Neural progenitor cell (in vitro differentiated cells): Measurements from ENCODE around the gene FADS1. TPM values are rescaled to one million over a fixed set of nuclear protein-coding genes. Genes with fewer than 3 reads are reported as not detected.

Experiments used
- DNase-seq: peaks from one replicate; pipeline ENCODE4 v3.0.0-alpha.2; 2016; ENCODE audit warnings: low spot score
- H2AFZ ChIP-seq: fragments of 200-600 bp; sonication (generic); replicated peaks from 2 replicates; pipeline ENCODE4 v1.6.1; 2016; ENCODE audit warnings: antibody characterized with exemption
- H3F3A ChIP-seq: fragments of 200-600 bp; sonication (generic); 2 replicates; pipeline ENCODE4 v1.6.1; 2016; ENCODE audit warnings: antibody characterized with exemption, low read depth
- H3K27ac ChIP-seq: fragments of 200-600 bp; sonication (generic); 2 replicates; pipeline ENCODE4 v1.5.1; 2016; ENCODE audit warnings: mild to moderate bottlenecking
- H3K27me3 ChIP-seq: fragments of 200-600 bp; sonication (generic); 2 replicates; pipeline ENCODE4 v1.6.1; 2016; ENCODE audit warnings: mild to moderate bottlenecking, moderate library complexity
- H3K36me3 ChIP-seq: fragments of 200-600 bp; sonication (generic); 2 replicates; pipeline ENCODE4 v1.5.1; 2016
- H3K4me1 ChIP-seq: fragments of 200-600 bp; sonication (generic); 2 replicates; pipeline ENCODE4 v1.6.1; 2016; ENCODE audit warnings: mixed run types
- H3K4me2 ChIP-seq: fragments of 200-600 bp; sonication (generic); 2 replicates; pipeline ENCODE4 v1.6.1; 2016
- H3K4me3 ChIP-seq: fragments of 200-600 bp; sonication (generic); 2 replicates; pipeline ENCODE4 v1.5.1; 2016
- H3K79me2 ChIP-seq: fragments of 200-600 bp; sonication (generic); 2 replicates; pipeline ENCODE4 v1.6.1; 2016; ENCODE audit warnings: low read depth
- H3K9ac ChIP-seq: fragments of 200-600 bp; sonication (generic); 2 replicates; pipeline ENCODE4 v1.6.1; 2016
- H3K9me3 ChIP-seq: fragments of 200-600 bp; sonication (generic); 2 replicates; pipeline ENCODE4 v1.5.1; 2016; ENCODE audit warnings: low read depth
- H4K20me1 ChIP-seq: fragments of 200-600 bp; sonication (generic); 2 replicates; pipeline ENCODE4 v1.6.1; 2016; ENCODE audit warnings: low read depth
- H3K27ac Mint-ChIP-seq: 3 replicates; pipeline ENCODE4 v1.8.0; 2021; ENCODE audit warnings: mixed read lengths
- H3K27me3 Mint-ChIP-seq: 2 replicates; pipeline ENCODE4 v1.8.0; 2022; ENCODE audit warnings: low read depth, mild to moderate bottlenecking, inconsistent platforms, moderate library complexity, mixed read lengths; ENCODE audit not compliant: insufficient read depth
- H3K36me3 Mint-ChIP-seq: 3 replicates; pipeline ENCODE4 v1.8.0; 2021; ENCODE audit warnings: mixed read lengths
- H3K4me1 Mint-ChIP-seq: 3 replicates; pipeline ENCODE4 v1.8.0; 2021; ENCODE audit warnings: mixed read lengths
- H3K4me3 Mint-ChIP-seq: 3 replicates; pipeline ENCODE4 v1.8.0; 2021; ENCODE audit warnings: mild to moderate bottlenecking, moderate library complexity, mixed read lengths
- H3K9me3 Mint-ChIP-seq: 3 replicates; pipeline ENCODE4 v1.8.0; 2020; ENCODE audit warnings: mixed read lengths
- CTCF ChIP-seq: fragments of 200-600 bp; sonication (generic); IDR thresholded peaks from 2 replicates; pipeline ENCODE4 v1.5.1; 2017; ENCODE audit warnings: antibody characterized with exemption, mild to moderate bottlenecking
- EZH2 ChIP-seq: fragments of 200-600 bp; sonication (generic); IDR thresholded peaks from 2 replicates; pipeline ENCODE4 v1.6.1; 2017; ENCODE audit warnings: antibody characterized with exemption, mild to moderate bottlenecking, moderate library complexity
- EZH2phosphoT487 ChIP-seq: fragments of 200-600 bp; sonication (generic); IDR thresholded peaks from 2 replicates; pipeline ENCODE4 v1.6.1; 2017; ENCODE audit warnings: antibody characterized with exemption
- total RNA-seq: library from RNA; depleted of rRNA; stranded (reverse); fragments of >200 nt; gene quantifications from 2 replicates; pipeline ENCODE4 v1.2.3, GENCODE V29; 2015; ENCODE audit warnings: low replicate concordance

Gene FADS1
- total RNA-seq, 1 donor from 2014 or later: 163 TPM

- no peaks in the 10 kb centered on the region for H3K9me3 Mint-ChIP-seq
- H3K79me2 ChIP-seq: peaks cover 25% of the 10 kb centered on the region
- no peak overlapping the region for H3K4me2 ChIP-seq
- peaks cover 6% of the 10 kb centered on the region for H4K20me1 ChIP-seq
- no peak for DNase-seq
- H3K4me3 Mint-ChIP-seq: no peak overlapping the region
- H3K4me3 ChIP-seq: no peak overlapping the region
- peaks cover 2% of the 10 kb centered on the region for H3K4me1 Mint-ChIP-seq
- no peak overlapping the region for H3K27ac ChIP-seq
- no peaks in the 10 kb centered on the region for H3K27me3 ChIP-seq
- H3K27me3 Mint-ChIP-seq: peaks cover 10% of the 10 kb centered on the region
- TF ChIP-seq CTCF: no peak
- TF ChIP-seq EZH2phosphoT487: no peak
- no peak for TF ChIP-seq EZH2
- no peaks in the 10 kb centered on the region for H3K36me3 ChIP-seq
- no peaks in the 10 kb centered on the region for H3K9me3 ChIP-seq
- peaks cover 47% of the 10 kb centered on the region for H3F3A ChIP-seq
- no peak overlapping the region for H3K27ac Mint-ChIP-seq
- no peak overlapping the region for H3K9ac ChIP-seq
- H3K36me3 Mint-ChIP-seq: peaks cover 60% of the 10 kb centered on the region
- H2AFZ ChIP-seq: no peak overlapping the region
- H3K4me1 ChIP-seq: no peaks in the 10 kb centered on the region
Observed at GRCh38 chr11:61802605-61803004, 14.2 kb downstream of the FADS1 start.

DNA sequence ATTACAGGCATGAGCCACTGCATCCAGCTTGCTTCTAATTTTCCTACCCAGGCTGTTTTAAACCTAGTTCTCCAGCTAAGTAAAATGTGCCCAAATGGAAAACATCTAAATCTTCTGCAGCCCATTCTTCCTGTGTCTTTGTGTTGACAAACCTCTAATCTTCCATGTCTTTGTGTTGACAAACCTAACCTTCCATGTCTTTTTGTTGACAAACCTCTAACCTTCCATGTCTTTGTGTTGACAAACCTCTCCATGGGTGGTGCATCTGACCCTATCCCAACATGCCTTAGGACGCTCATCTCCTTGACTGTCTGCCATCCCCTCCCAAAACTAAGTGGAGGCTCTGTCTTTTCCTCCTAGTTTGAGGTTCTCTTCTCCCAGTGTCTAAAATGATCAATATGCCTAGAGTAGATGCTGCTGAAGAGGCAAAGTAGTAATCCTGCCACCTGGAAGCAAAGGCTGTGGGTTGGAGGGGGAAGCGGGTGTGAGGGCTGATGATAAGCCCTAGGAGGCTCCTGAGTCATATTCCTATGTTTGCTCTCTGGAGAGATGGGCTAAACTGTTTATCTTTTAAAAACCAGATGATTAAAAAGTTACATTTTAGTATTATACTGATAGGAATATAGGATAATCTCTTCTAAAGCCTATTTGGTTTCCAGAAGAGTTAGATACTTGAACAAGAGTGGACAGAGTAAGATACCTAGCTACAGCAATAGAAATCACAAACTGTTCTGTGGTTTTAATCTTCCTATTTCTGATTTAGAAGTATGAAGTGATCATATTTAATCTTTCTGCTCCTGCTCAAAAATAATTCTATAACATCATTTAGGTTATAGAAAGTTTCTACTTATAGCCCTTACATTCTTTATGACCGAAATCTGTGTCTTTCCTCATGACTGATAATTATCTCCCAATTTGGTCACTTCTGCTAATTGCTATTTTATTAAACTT is 16.2 kb downstream of the FADS1 start:
- Mint-ChIP-seq H3K4me1 (peaks cover 9% of the 10 kb centered on the region), H3K9me3 (no peaks in the 10 kb centered on the region), H3K27ac (no peak overlapping the region), H3K4me3 (no peak overlapping the region), H3K27me3 (peaks cover 10% of the 10 kb centered on the region), H3K36me3 (peaks cover 52% of the 10 kb centered on the region)
- no peak overlapping the region for H3K4me2 ChIP-seq
- no peak overlapping the region for H3K9ac ChIP-seq
- H3K4me3 ChIP-seq: no peak overlapping the region
- H3K27ac ChIP-seq: peak overlapping the region; percentile 3
- TF ChIP-seq EZH2phosphoT487 (no peak), CTCF (no peak)
- H3K79me2 ChIP-seq: peaks cover 44% of the 10 kb centered on the region
- H2AFZ ChIP-seq: no peak overlapping the region
- no peaks in the 10 kb centered on the region for H3K4me1 ChIP-seq
- peaks cover 12% of the 10 kb centered on the region for H4K20me1 ChIP-seq
- no peaks in the 10 kb centered on the region for H3K27me3 ChIP-seq
- peaks cover 62% of the 10 kb centered on the region for H3F3A ChIP-seq
- DNase-seq: no peak
- H3K36me3 ChIP-seq: no peaks in the 10 kb centered on the region
- no peaks in the 10 kb centered on the region for H3K9me3 ChIP-seq

DNA sequence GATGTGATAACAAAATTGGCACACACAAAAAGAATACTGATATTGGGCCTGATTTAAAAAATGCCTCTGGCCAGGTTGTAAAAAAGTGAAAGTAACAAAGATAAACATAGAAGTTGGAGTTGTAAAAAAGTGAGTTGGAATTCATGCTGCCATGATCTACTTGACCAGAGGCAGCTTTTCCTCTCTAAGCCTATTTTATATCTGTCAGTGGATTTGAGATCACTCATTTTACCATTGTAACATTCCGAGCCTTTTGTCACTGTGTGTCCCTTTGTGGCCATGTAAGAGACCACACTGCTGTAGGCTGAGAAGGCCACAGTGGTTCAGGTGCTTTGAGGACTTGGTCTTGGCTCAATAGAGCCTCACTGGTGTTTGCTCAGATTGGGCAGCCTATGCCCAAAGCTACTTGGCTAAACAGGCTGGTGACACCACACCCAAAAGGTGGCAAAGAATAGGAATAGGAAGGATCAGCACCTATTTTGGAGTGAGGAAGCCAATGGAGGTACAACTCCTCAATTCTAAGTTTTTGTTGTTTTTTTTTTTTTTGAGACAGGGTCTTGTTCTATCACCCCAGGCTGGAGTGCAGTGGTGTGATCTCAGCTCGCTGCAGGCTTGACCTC is 17.0 kb downstream of the FADS1 start:
- Mint-ChIP-seq H3K4me1 (peaks cover 13% of the 10 kb centered on the region), H3K9me3 (no peaks in the 10 kb centered on the region), H3K27me3 (peaks cover 10% of the 10 kb centered on the region), H3K36me3 (peaks cover 47% of the 10 kb centered on the region), H3K27ac (no peak overlapping the region), H3K4me3 (no peak overlapping the region)
- peaks cover 52% of the 10 kb centered on the region for H3K79me2 ChIP-seq
- no peaks in the 10 kb centered on the region for H3K36me3 ChIP-seq
- no peak for TF ChIP-seq EZH2
- no peak for TF ChIP-seq CTCF
- TF ChIP-seq EZH2phosphoT487: no peak
- peaks cover 10% of the 10 kb centered on the region for H4K20me1 ChIP-seq
- H3K9ac ChIP-seq: no peak overlapping the region
- no peak overlapping the region for H3K4me2 ChIP-seq
- peak overlapping the region; percentile 7 for H3K27ac ChIP-seq
- no peak for DNase-seq
- no peaks in the 10 kb centered on the region for H3K4me1 ChIP-seq
- no peak overlapping the region for H2AFZ ChIP-seq
- H3F3A ChIP-seq: peaks cover 70% of the 10 kb centered on the region
- H3K4me3 ChIP-seq: no peak overlapping the region
- H3K27me3 ChIP-seq: no peaks in the 10 kb centered on the region
- no peaks in the 10 kb centered on the region for H3K9me3 ChIP-seq
